HG03175 (cell line): ENCODE results near the gene RASAL2.
"Not testable (repeated sequence)": the region's sequence is repeated elsewhere in the genome, so short reads cannot be mapped to it uniquely, and the experiment has no call there.

Experiments used
- ATAC-seq: cut with Tn5 transposase; IDR thresholded peaks from one replicate; pipeline ENCODE4 v1.9.1; 2021; ENCODE audit warnings: mild to moderate bottlenecking, moderate library complexity; ENCODE audit not compliant: unreplicated experiment

Gene RASAL2

GRCh38 chr1:178500091-178500770 lies 406.3 kb downstream of the RASAL2 start:
- ATAC-seq, result no peak

GRCh38 chr1:178500936-178501554 lies 407.1 kb downstream of the RASAL2 start:
- ATAC-seq, result peak; percentile 9

DNA sequence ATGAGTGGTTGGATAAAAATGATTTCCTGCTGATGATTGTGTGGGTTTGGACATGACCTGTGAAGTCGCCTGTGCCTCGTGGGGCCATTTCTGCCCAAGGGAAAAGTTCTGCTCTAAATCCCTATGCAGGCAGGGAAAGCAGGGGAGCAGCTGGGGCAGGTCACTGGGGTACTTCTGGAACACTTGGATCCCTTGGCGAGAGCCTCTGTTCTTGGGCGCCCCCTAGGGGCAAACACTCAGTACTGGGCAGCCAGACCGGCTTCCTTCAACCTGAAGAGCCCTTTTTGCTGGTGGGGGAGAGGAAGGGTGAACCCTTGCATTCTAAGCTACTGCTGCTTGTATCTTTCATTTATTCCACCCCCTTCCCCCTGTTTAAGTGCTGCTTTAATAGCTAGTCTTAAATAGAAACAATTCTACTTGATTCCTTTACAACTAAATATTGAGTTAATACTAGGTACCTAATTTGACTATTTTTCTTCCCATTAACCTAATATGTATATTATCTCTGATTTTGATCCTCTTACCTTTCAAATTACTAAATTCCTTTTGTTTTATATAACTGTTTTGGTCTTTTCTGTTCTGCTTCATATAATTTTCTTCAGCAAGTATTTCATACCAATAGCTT lies 407.9 kb downstream of the RASAL2 start:
- ATAC-seq, result peak; percentile 82

DNA sequence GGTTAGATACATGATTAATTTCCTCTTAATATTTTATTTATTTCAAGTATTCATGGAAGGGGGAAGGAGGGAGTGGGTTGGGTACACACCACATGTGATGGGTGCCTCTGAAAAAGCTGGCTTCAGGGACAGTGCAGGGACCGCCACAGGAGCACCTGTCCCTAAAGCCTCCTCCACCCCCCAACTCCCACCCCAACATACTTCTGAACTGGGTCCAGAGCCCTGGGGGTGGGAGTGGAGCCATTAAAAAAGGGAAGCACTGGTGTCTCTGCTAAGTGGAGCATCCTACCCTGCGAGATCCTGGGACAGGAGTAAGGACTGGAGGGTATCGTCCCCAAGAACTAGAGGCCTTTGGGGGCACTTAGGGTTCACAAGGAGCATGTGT lies 408.4 kb downstream of the RASAL2 start:
- no peak for ATAC-seq

DNA sequence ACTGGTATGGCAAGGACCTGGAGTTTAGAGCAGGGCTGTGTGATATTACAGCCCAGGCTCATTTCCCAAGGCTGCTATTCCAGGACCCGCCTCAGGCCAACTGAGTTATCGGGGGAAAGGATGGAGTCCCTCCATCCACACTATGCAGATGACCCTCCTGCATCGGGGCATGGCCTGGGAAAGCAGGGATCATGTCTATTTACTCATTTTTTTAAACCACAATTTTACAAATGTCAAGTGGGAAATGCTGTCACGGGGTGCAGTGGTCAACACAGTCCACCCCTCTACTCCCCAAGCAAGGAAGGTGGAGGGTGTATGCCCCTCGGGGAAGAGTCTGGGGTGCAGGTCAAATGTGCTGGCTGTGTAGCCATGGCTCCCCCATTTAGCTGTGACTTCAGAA lies 409.0 kb downstream of the RASAL2 start:
- no peak for ATAC-seq

DNA sequence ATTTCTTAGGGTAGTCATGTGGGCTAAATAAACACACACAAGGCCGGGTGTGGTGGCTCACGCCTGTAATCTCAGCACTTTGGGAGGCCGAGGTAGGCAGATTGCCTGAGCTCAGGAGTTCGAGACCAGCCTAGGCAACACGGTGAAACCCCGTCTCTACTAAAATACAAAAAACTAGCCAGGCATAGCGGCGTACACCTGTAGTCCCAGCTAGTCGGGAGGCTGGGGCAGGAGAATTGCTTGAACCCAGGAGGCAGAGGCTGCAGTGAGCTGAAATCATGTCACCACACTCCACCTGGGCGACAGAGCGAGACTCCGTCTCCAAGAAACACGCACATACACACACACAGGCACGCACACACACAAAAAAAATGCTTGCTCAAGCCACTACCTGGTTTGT lies 409.4 kb downstream of the RASAL2 start:
- ATAC-seq, result not testable (repeated sequence)

- ATAC-seq, result no peak
Observed at GRCh38 chr1:178503849-178504248, 409.9 kb downstream of the RASAL2 start.

GRCh38 chr1:178504286-178504685 lies 410.4 kb downstream of the RASAL2 start:
- ATAC-seq, result no peak

DNA sequence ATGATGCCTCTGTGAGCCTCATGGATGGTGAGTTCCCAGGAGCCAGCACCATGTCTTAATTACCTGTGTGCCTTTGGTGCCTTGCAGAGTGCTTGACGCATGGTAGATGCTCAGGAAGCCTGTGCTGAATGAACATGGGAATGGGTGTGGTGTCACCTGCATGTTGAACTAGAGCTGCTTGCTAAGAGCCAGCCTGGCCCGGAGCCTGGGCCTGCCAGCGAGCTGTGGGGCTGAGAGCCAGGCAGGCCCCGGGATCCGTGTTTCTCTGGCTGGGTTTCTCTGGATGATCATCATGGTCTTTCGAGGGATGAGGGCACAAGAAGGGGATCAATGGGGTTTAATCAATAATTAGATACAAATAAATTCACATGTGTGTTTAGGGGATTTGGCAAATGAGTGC lies 412.3 kb downstream of the RASAL2 start:
- no peak for ATAC-seq

DNA sequence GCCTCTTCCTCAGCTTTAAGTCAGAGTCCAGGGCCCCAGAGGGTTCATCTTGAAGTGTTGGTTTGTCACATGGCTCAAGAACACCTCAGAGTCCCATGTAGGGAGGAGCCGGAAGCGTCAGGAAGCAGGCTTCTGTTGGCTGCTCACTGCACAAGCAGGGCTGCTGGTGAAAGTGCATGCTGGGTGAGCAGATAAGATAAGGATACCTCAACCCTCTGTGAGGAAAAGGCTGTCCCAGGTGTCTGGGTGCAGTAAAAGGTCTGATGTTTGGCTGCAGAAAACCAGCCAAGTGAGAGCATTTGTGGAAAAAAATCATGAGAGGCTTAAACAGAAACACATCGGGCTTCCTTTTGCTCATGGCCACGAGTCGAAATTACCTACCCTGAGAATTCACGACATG lies 412.8 kb downstream of the RASAL2 start:
- ATAC-seq, result no peak

DNA sequence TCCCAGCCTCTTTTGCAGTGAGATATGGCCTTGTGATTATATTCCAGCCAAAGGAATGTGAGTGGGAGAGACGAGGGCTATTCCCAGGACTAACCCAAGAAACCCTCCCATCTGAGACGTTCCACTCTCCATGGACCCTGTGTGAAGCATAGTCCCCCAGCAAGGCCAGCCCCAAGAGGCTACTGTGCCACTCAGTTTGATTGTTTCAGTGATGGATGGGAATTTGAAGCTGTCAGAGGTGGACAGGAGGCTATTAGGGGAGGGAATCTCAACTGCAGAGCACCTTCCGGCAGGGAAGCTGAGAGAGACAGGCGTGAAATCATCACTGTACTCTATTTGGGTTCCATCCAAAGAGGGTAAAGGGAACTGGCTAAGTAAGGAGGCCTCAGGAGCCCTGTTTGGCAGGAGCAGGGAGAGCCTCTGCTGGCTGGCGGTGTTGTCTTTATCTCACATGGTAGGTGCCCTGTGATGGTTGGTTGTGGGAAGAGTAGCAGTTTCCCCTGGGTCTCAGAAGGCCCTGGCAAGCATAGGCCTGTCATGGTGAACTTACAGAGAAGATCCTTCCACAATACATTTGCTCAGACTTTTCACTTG lies 415.6 kb downstream of the RASAL2 start:
- no peak for ATAC-seq

DNA sequence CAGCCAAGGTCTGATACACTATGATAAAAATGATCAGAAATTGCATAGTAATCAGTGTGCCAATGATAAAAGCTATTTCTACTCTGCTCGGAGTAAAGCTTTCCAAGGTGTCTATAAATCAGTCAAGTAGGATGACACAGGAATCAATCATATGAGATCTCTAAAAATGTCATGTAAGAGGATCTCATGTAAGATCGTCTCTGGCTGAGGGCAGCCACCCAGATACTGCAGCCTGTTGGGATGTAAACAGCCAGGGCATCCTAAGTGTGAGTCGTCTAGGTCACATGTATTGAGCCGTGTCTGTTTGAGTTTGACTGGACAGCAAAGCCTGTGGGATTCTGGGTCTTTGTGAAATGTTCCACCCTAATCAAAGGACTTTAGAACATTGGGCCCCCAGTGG lies 416.3 kb downstream of the RASAL2 start:
- ATAC-seq, result no peak

- no peak for ATAC-seq
Observed at GRCh38 chr1:178512566-178513277, 418.8 kb downstream of the RASAL2 start, which contains the start of gene TEX35. Gene TEX35 (plus strand): TSS chr1:178513109. CDS start chr1:178513189, 80 bp downstream.

- no peak for ATAC-seq
Observed at GRCh38 chr1:178513278-178513983, 419.5 kb downstream of the RASAL2 start.

GRCh38 chr1:178516110-178516509 lies 422.2 kb downstream of the RASAL2 start:
- ATAC-seq, result no peak

GRCh38 chr1:178518894-178519293 lies 425.0 kb downstream of the RASAL2 start:
- no peak for ATAC-seq

DNA sequence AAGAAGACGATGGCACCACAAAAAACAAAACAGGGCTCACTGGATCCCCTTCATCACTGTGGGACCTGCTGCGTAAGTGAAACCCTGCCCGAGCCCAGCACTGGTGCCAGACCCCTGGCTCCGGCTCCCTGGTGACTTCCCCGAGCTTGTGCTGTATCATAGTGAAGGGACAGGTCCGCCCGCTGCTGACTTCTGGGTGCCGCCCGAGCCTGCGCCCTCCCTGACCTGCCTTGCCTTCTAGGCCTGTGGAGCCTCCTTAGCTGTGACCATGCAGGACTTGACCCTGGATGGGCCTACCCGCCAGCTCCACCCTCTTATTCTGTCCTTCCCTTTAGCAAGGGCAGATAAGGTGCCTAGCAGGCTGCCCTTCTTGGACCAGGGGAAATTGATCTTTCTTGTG lies 426.9 kb downstream of the RASAL2 start:
- ATAC-seq, result no peak

DNA sequence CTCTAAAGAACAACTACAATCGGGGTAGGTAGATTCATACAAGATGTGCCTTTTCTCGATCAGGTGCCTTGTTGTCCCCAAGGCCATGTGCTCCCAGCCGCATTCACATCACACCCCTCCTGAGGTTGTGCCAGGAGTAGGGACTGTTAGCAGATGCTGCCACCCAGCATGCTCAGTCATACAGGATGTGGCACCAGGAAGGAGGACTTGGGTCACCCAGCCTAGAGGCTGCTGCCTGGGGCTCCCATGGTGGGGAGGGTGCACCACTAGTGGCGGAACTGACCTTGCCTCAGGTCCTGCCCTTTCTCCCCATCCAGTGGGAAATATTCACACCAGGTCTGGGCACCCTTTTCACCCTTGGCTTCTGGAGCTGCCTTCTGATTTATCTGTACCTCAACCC lies 427.3 kb downstream of the RASAL2 start:
- ATAC-seq, result no peak

- ATAC-seq, result no peak
Observed at GRCh38 chr1:178527117-178527516, 433.2 kb downstream of the RASAL2 start.

DNA sequence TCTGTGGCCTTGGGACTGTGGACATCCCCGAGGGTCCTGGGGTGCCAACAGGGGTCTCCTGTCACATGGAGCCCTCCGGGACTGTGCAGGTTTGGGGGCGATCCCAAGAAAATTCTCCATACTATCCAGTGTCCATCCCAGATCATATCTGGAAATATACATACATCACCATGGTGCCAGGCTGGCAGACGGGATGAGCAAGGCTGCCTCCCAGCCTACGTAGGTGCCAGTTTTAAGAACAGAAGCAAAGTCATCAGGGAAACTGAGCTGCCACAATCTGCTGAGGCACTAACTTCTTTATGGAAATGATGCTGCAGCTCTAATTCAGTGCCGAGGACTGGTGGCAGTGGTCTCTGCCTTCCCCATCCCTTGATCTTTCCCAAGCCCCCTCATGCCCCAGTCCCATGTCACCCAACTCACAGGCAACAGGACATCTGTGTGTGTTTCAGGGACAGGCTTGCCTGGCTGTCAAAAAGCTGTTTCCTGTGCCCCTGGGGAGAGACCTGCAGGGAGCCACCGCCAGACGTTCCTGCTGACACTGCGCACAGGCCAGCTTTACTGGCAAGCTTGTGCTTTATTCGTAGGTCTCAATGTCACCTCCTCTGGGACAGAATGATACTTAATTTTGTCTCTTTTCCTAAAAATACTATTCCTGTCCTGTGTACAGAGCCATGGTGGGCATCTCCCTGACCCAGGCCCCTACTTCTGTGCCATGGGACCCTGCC lies 434.5 kb downstream of the RASAL2 start:
- no peak for ATAC-seq
